Cardiac ventricle fibroblast (primary cell): Measurements from ENCODE around the gene CLEC2B. TPM values are rescaled to one million over a fixed set of nuclear protein-coding genes. Genes with fewer than 3 reads are reported as not detected.

Source experiments
- total RNA-seq: library from RNA; depleted of rRNA; stranded (reverse); fragments of >200 nt; gene quantifications from 2 replicates; pipeline ENCODE4 v1.2.3, GENCODE V29; 2015

Gene CLEC2B
- total RNA-seq, result 24.3 and 29.7 TPM in 2 replicates

DNA sequence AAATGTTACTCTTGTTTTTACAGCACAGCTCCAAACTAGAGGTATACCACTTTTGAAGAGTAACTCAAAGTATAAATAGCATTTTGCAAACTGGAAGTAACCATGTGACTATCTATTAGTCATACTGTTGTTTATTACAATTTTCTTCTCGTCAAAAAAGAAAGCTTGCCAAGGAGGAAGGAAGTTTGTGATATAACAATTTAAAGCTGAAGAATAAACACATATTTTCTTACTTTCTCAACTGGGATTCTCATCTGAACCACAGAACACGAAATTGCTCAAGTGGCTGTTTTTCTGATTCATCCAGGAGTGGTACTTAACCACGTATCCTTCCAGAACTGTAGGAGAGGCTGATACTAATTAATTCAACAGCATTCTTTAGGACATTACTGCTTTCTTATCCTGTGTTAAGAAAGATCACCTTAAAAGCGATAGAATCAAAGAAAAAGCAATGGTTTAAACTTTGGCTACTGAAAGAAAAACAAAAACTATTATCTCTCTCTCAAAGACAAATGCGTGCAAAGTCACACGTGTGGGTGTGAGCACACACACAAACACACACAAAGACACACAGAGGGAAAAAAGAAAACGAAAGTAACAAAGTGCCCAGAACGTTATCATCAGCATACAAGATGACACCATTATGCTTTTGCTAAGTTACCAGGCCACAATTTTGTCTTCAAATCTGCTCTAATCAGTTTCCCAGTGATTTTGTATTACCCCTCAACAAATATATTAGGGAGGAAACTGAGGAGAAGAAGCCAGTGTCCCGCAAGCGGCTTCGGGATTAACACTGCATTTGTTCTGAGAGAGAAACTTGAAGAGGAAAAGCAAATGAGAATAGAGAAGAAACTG, at the start of gene CLEC2B:
Gene CLEC2B (minus strand): TSS at position 48 of the 855 bp plus-strand sequence.

DNA sequence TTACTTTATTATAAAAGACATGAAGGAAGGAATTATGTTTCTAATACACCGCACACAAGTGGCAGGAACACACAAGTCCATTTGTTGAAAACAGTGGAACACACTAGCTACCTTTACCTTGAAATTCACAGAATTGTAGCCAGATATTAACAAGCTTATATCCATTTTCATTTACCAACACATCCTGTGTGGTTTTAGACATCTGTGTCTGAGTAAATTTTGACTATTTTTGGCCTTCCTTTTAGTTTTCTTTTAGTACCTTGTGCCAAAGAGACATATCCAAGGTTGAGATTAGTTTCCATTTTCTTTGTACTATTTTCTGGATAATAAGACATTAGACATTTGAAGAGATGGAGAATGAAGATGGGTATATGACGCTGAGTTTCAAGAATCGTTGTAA, 12.1 kb upstream of the CLEC2B start, which contains the start of gene KLRF2:
Gene KLRF2 (plus strand): TSS at position 244 of the 400 bp plus-strand sequence. CDS start 107 bp downstream, at position 351.

GRCh38 chr12:9827209-9827888, 41.8 kb downstream of the CLEC2B start, which contains the start of gene KLRF1:
TSS of gene KLRF1 (plus strand) at chr12:9827481. CDS start at chr12:9827545, 64 bp downstream.

Other genes starting within 250 kb of the CLEC2B start
- 1.1 and 2.3 TPM in 2 replicates for gene CLEC2D, start 199.6 kb downstream of the CLEC2B start, total RNA-seq
- gene CLECL1, start 136.3 kb downstream of the CLEC2B start, total RNA-seq, result not detected in 2 replicates
- gene CD69, start 108.5 kb downstream of the CLEC2B start, total RNA-seq, result not detected in 2 replicates
- not detected in 2 replicates for gene KLRF1, start 41.9 kb downstream of the CLEC2B start, total RNA-seq
- gene KLRF2, start 12.1 kb upstream of the CLEC2B start, total RNA-seq, result not detected in 2 replicates
- not detected in 2 replicates for gene CLEC2A, start 63.0 kb upstream of the CLEC2B start, total RNA-seq
- not detected in 2 replicates for gene CLEC12A, start 102.1 kb upstream of the CLEC2B start, total RNA-seq
- gene CLEC1B, start 129.8 kb upstream of the CLEC2B start, total RNA-seq, result not detected in 2 replicates
- gene CLEC12B, start 141.3 kb upstream of the CLEC2B start, total RNA-seq, result not detected in 2 replicates
- not detected in 2 replicates for gene CLEC9A, start 161.3 kb upstream of the CLEC2B start, total RNA-seq
- 0.25 and 2.4 TPM in 2 replicates for gene CLEC1A, start 229.6 kb upstream of the CLEC2B start, total RNA-seq